Measurements from ENCODE around the gene POU2F3. TPM values are rescaled to one million over a fixed set of nuclear protein-coding genes. Genes with fewer than 3 reads are reported as not detected.

The POU2F3 gene
- total RNA-seq, 1 experiment from 2014 or later, result 0.62 TPM

- no TSS peak for BruUV-seq (replicated peaks)
- CTCF ChIA-PET, result interaction anchor here (0.6 kb wide), 1 partner anchor 151 kb away, joined by 3 read pairs; no protein-coding TSS in a partner anchor
- ATAC-seq, result no peak; the same call in 1 of the 2 replicates
Observed at GRCh38 chr11:120280600-120281051, 40.7 kb downstream of the POU2F3 start.

GRCh38 chr11:120281143-120281795, 41.3 kb downstream of the POU2F3 start:
- H3K4me1 ChIP-seq (ENCODE audit: insufficient read depth, low read length), result no peaks in the 10 kb centered on the region
- TF ChIP-seq EZH2phosphoT487 (IDR thresholded peaks at IDR 0.05; ENCODE audit: borderline replicate concordance, low read length) (no peak), EZH2 (IDR thresholded peaks at IDR 0.05; ENCODE audit: low read length, unreplicated experiment) (no peak), CTCF (conservative IDR thresholded peaks at IDR 0.05; ENCODE audit: low read depth, low read length) (no peak)
- ChIA-PET POLR2A (ENCODE audit: unreplicated experiment) (no interaction called here), CTCF (interaction anchor here (0.6 kb wide), 1 partner anchor 151 kb away, joined by 3 read pairs; no protein-coding TSS in a partner anchor)
- DNase-seq (no peak), ATAC-seq (no peak)
- no peak overlapping the region for H3K4me3 ChIP-seq (ENCODE audit: low read length)
- no peaks in the 10 kb centered on the region for H3K9me2 ChIP-seq (replicated peaks; ENCODE audit: low read length)
- no peak overlapping the region for H3K4me2 ChIP-seq (ENCODE audit: low read length)
- H3K79me2 ChIP-seq (ENCODE audit: low read length), result no peaks in the 10 kb centered on the region
- no peaks in the 10 kb centered on the region for H3F3A ChIP-seq (ENCODE audit: low read length, unreplicated experiment)
- H4K20me1 ChIP-seq (ENCODE audit: low read length), result no peaks in the 10 kb centered on the region
- intact Hi-C loops (cut with micrococcal nuclease), result no loop called here
- no peaks in the 10 kb centered on the region for H3K9me3 ChIP-seq (ENCODE audit: low read length)
- no TSS peak for BruUV-seq (replicated peaks)
- no peaks in the 10 kb centered on the region for H3K36me3 ChIP-seq (ENCODE audit: low read depth, low read length)
- H3K27me3 ChIP-seq (ENCODE audit: low read length), result peaks cover 4% of the 10 kb centered on the region; the same call in 1 of the 2 replicates
- no peak overlapping the region for H3K27ac ChIP-seq (ENCODE audit: low read length)
- no peak overlapping the region for H2AFZ ChIP-seq (ENCODE audit: low read length)
- H3K9ac ChIP-seq (ENCODE audit: low read length), result no peak overlapping the region

More at GRCh38 chr11:120280600-120281051, 40.7 kb downstream of the POU2F3 start:
- Histone ChIP-seq H4K20me1 (ENCODE audit: low read length) (no peaks in the 10 kb centered on the region), H3K79me2 (ENCODE audit: low read length) (no peaks in the 10 kb centered on the region), H3K9ac (ENCODE audit: low read length) (no peak overlapping the region), H2AFZ (ENCODE audit: low read length) (no peak overlapping the region), H3K4me1 (ENCODE audit: insufficient read depth, low read length) (no peaks in the 10 kb centered on the region), H3K4me3 (ENCODE audit: low read length) (no peak overlapping the region), H3K9me3 (ENCODE audit: low read length) (no peaks in the 10 kb centered on the region), H3K27ac (ENCODE audit: low read length) (no peak overlapping the region), H3F3A (ENCODE audit: low read length, unreplicated experiment) (no peaks in the 10 kb centered on the region), H3K36me3 (ENCODE audit: low read depth, low read length) (no peaks in the 10 kb centered on the region), H3K27me3 (ENCODE audit: low read length) (peaks cover 4% of the 10 kb centered on the region; the same call in 1 of the 2 replicates), H3K4me2 (ENCODE audit: low read length) (no peak overlapping the region), H3K9me2 (replicated peaks; ENCODE audit: low read length) (no peaks in the 10 kb centered on the region)
- POLR2A ChIA-PET (ENCODE audit: unreplicated experiment), result no interaction called here
- DNase-seq, result no peak
- TF ChIP-seq CTCF (conservative IDR thresholded peaks at IDR 0.05; ENCODE audit: low read depth, low read length) (no peak), EZH2 (IDR thresholded peaks at IDR 0.05; ENCODE audit: low read length, unreplicated experiment) (no peak), EZH2phosphoT487 (IDR thresholded peaks at IDR 0.05; ENCODE audit: borderline replicate concordance, low read length) (no peak)
- intact Hi-C loops (cut with micrococcal nuclease), result no loop called here

GRCh38 chr11:120283124-120283523, 43.2 kb downstream of the POU2F3 start:
- DNase-seq, result no peak
- Histone ChIP-seq H2AFZ (ENCODE audit: low read length) (no peak overlapping the region), H3K4me1 (ENCODE audit: insufficient read depth, low read length) (no peaks in the 10 kb centered on the region; the same call in 1 of the 2 replicates), H3K27me3 (ENCODE audit: low read length) (peaks cover 4% of the 10 kb centered on the region; the same call in 1 of the 2 replicates), H3K36me3 (ENCODE audit: low read depth, low read length) (no peaks in the 10 kb centered on the region), H3F3A (ENCODE audit: low read length, unreplicated experiment) (no peaks in the 10 kb centered on the region), H3K27ac (ENCODE audit: low read length) (no peak overlapping the region), H3K9me3 (ENCODE audit: low read length) (no peaks in the 10 kb centered on the region), H3K4me3 (ENCODE audit: low read length) (no peak overlapping the region), H3K79me2 (ENCODE audit: low read length) (no peaks in the 10 kb centered on the region), H3K4me2 (ENCODE audit: low read length) (no peak overlapping the region), H3K9ac (ENCODE audit: low read length) (no peak overlapping the region), H3K9me2 (replicated peaks; ENCODE audit: low read length) (no peaks in the 10 kb centered on the region), H4K20me1 (ENCODE audit: low read length) (no peaks in the 10 kb centered on the region)
- ATAC-seq, result no peak
- no TSS peak for BruUV-seq (replicated peaks)
- TF ChIP-seq EZH2phosphoT487 (IDR thresholded peaks at IDR 0.05; ENCODE audit: borderline replicate concordance, low read length), result no peak
- TF ChIP-seq EZH2 (IDR thresholded peaks at IDR 0.05; ENCODE audit: low read length, unreplicated experiment), result no peak
- no peak for TF ChIP-seq CTCF (conservative IDR thresholded peaks at IDR 0.05; ENCODE audit: low read depth, low read length)
- ChIA-PET CTCF (interaction anchor here (0.5 kb wide), 1 partner anchor 60 kb away, joined by 4 read pairs; no protein-coding TSS in a partner anchor), POLR2A (ENCODE audit: unreplicated experiment) (no interaction called here)
- intact Hi-C loops (cut with micrococcal nuclease), result no loop called here
